ENCODE data around the gene DACT3.
"Not testable (repeated sequence)": the region's sequence is repeated elsewhere in the genome, so short reads cannot be mapped to it uniquely, and the experiment has no call there.

Gene DACT3

GRCh38 chr19:46633130-46633529 lies 27.9 kb downstream of the DACT3 start:
- DNase-seq = no peak

GRCh38 chr19:46631481-46631880 lies 29.5 kb downstream of the DACT3 start:
- no peak for DNase-seq

GRCh38 chr19:46630586-46631205 lies 30.3 kb downstream of the DACT3 start:
- DNase-seq = no peak

- DNase-seq = no peak
These were observed 31.4 kb downstream of the DACT3 start for GRCh38 chr19:46629546-46630025.

GRCh38 chr19:46628970-46629369 lies 32.0 kb downstream of the DACT3 start:
- not testable (repeated sequence) for DNase-seq

- no peak for DNase-seq
These were observed 34.5 kb downstream of the DACT3 start for GRCh38 chr19:46626446-46626845.

- no peak for DNase-seq
These were observed 35.3 kb downstream of the DACT3 start for GRCh38 chr19:46625731-46626130.

- no peak for DNase-seq
These were observed 35.9 kb downstream of the DACT3 start, which contains the start of gene PTGIR for GRCh38 chr19:46624958-46625661. Gene PTGIR (minus strand): TSS chr19:46625089. CDS start chr19:46624225, 864 bp downstream.

- no peak for DNase-seq
These were observed 37.0 kb downstream of the DACT3 start for GRCh38 chr19:46623915-46624502.

GRCh38 chr19:46622118-46622446 lies 38.9 kb downstream of the DACT3 start:
- DNase-seq = no peak

GRCh38 chr19:46621191-46622117 lies 39.5 kb downstream of the DACT3 start:
- no peak for DNase-seq

GRCh38 chr19:46620716-46621115 lies 40.3 kb downstream of the DACT3 start:
- DNase-seq = no peak

- no peak for DNase-seq
These were observed 40.7 kb downstream of the DACT3 start for GRCh38 chr19:46620267-46620666.

GRCh38 chr19:46618670-46619231 lies 42.2 kb downstream of the DACT3 start:
- DNase-seq = no peak

- no peak for DNase-seq
These were observed 43.4 kb downstream of the DACT3 start for GRCh38 chr19:46617601-46618000.

- peak; percentile 39 for DNase-seq
These were observed 44.2 kb downstream of the DACT3 start for GRCh38 chr19:46616631-46617322.

GRCh38 chr19:46615966-46616365 lies 45.0 kb downstream of the DACT3 start:
- DNase-seq = no peak

- peak; percentile 45 for DNase-seq
These were observed 46.8 kb downstream of the DACT3 start for GRCh38 chr19:46614114-46614722.

- no peak for DNase-seq
These were observed 47.5 kb downstream of the DACT3 start for GRCh38 chr19:46613525-46613924.

- DNase-seq = no peak
These were observed 49.2 kb downstream of the DACT3 start for GRCh38 chr19:46611776-46612175.

Measured in KG1 (cell line).